Omental fat pad (tissue), 4 donors: Measurements from ENCODE around the gene CIAO1. TPM values are rescaled to one million over a fixed set of nuclear protein-coding genes. Genes with fewer than 3 reads are reported as not detected.
"Not testable (repeated sequence)": the region's sequence is repeated elsewhere in the genome, so short reads cannot be mapped to it uniquely, and the experiment has no call there.

Source experiments
- ATAC-seq: fragments of 150-250 bp; one replicate; pipeline ENCODE4 v1.9.1; 2016; ENCODE audit warnings: mild to moderate bottlenecking, moderate library complexity; ENCODE audit not compliant: low FRiP score
- DNase-seq: peaks from one replicate; pipeline ENCODE4 v3.0.0-alpha.2; 2019; ENCODE audit warnings: low spot score
- total RNA-seq, 4 donors: library from RNA; depleted of rRNA; stranded (reverse); fragments of >200 nt; gene quantifications; one replicate each; pipeline ENCODE4 v1.1.0, GENCODE V29; 2016
- TF ChIP-seq, protein P1 (sequence below), 3 donors: fragments of 450-650 bp; IDR thresholded peaks; one replicate each; pipeline ENCODE4 v1.5.1; 2016 to 2017; ENCODE audit warnings: antibody characterized with exemption in 3 of 3, mild to moderate bottlenecking in 3 of 3, moderate library complexity in 2 of 3

Gene CIAO1
- 100 to 1,000 TPM in 3 of 4 donors, 10 to 100 TPM in 1; 80.9 to 117 (median 105) TPM for total RNA-seq

DNA sequence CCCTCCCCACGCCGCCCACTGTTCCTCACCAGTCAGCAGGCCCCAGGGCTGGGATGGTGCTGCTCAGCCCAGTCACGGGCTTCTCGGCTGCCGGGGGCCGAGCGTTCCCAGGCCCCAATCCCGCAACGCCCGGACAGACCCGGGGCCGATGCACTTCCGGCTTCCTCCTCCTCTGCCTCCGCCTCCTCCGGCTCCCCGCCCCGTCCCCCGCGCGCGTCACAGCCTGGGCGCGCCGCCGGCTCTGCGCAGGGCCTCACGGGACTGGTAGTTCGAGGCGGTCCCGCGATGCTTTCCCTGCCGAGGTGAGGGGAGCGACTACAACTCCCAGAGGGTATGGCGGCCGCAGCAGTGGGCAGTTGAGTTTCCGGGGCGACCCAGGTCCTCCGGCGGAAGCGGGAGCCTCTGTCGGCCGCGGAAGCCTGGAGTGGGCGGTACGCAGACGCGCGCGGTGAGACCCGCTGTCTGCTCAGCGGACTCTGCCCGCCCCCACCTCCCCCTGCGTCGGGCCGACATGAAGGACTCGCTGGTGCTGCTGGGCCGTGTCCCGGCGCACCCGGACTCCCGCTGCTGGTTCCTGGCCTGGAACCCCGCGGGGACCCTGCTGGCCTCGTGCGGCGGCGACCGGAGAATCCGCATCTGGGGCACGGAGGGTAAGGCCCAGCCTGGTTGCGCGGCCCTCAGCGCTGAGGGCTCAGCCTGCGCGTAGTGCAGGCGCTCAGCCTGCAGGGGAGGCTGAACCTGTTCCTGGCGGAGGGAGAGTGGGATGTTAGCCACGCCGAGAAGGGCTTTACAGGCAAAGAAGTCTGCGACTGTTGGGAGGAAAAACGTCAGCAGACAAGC, at the start of gene CIAO1, which contains the start of gene TMEM127:
TSS of gene CIAO1 (plus strand) at position 386 of the 840 bp plus-strand sequence. CDS start at position 512, 126 bp downstream.
TSS of gene TMEM127 (minus strand) at position 158 of the 840 bp plus-strand sequence. CDS start 616 bp downstream, outside the sequence.
- DNase-seq (peak; percentile 83), ATAC-seq (peak; percentile 99)
- TF ChIP-seq, protein P1, sequence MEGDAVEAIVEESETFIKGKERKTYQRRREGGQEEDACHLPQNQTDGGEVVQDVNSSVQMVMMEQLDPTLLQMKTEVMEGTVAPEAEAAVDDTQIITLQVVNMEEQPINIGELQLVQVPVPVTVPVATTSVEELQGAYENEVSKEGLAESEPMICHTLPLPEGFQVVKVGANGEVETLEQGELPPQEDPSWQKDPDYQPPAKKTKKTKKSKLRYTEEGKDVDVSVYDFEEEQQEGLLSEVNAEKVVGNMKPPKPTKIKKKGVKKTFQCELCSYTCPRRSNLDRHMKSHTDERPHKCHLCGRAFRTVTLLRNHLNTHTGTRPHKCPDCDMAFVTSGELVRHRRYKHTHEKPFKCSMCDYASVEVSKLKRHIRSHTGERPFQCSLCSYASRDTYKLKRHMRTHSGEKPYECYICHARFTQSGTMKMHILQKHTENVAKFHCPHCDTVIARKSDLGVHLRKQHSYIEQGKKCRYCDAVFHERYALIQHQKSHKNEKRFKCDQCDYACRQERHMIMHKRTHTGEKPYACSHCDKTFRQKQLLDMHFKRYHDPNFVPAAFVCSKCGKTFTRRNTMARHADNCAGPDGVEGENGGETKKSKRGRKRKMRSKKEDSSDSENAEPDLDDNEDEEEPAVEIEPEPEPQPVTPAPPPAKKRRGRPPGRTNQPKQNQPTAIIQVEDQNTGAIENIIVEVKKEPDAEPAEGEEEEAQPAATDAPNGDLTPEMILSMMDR (IDR thresholded peaks at IDR 0.05), result peak in 1 of 3 donors; percentile 27

DNA sequence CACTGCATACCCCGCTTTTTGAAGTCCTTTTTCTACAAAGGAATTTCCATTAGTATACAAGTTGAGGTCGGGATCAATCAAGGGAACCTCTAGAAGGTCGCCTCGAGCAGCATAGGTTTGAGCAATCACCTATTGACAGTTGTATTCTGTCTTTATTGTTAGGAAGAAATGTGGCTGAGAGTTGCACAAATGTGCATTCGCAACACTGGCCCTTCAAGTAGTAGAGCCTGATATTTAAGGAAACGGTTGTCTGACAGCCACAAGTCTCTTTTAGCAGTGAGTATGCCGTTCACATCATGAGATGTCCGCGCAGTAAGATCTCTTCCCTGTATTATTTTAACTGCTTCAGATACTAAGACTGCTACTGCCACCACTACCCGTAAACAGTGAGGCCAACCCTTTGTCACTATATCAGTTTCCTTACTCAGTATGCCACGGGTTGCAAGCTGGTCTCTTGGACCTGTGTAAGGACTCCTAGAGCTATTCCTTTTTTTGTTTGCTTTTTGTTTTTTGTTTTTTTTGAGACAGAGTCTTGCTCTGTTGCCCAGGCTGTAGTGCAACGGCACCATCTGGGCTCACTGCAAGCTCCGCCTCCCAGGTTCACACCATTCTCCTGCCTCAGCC, 47.4 kb upstream of the CIAO1 start:
- ATAC-seq, result no peak
- no peak for DNase-seq
- TF ChIP-seq, protein P1 (IDR thresholded peaks at IDR 0.05), result no peak

DNA sequence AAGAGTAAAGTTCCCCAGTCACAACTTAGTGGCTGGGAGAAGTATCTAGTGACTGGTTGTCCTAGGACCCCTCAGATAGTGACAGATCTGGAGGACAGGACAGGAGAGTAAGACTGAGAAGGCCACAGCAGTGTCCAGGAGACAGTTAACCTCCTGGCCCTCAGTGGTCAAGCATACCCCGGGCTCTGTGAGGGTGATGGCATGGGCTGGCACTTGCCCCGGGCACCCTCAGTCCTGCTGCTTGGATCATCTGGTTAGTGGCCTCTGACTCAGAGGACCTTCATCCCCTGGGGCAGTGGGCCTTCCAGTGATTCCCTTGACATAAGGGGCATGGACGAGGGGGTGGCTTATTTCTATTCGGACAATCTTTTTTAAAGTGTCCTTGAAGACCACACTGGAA, 46.1 kb upstream of the CIAO1 start:
- not testable (repeated sequence) for DNase-seq, ATAC-seq

DNA sequence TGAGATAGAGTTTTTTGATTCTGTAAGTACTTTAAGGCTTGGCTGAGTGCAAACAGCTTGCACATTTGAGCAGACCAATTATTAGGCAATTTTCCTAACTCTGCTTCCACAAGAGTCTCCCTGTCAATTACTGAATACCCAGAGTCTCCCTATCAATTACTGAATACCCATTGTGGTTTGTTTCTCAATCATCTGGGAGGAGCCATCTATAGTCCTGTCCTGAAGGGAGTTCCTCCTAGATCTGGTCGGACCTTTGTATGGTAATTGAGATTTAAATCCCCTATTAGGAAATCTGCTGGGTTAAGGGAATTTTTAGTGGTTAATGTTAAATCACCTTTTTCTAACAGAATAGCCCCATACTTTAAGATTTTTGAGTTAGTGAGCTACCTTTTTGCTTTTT, 44.9 kb upstream of the CIAO1 start:
- not testable (repeated sequence) for ATAC-seq, DNase-seq

DNA sequence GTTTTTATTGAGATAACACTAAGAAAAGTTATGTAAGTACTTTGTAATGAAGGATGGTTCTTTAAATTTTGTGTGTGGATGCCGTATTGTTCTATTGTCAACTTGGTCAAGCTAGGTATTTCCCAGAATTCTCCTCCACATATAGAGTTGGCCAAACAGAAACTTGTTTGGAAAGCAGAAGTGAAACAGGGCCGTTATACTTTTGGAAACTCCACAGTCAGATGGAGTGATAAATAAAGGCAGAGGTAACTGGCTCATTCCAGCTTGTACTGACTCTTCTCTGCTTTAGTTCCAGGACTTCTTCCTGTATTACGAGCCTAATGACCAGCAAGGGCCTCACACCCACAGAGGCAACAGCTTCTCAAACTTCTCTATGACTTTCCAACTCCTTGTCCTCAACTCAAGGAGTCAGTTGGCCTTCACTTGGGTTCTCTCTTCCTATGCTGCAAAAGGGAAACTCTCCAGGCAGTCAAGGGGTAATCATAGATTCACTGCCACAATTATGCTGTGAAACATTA, 41.0 kb upstream of the CIAO1 start:
- TF ChIP-seq, protein P1 (IDR thresholded peaks at IDR 0.05), result no peak
- DNase-seq (no peak), ATAC-seq (no peak)

DNA sequence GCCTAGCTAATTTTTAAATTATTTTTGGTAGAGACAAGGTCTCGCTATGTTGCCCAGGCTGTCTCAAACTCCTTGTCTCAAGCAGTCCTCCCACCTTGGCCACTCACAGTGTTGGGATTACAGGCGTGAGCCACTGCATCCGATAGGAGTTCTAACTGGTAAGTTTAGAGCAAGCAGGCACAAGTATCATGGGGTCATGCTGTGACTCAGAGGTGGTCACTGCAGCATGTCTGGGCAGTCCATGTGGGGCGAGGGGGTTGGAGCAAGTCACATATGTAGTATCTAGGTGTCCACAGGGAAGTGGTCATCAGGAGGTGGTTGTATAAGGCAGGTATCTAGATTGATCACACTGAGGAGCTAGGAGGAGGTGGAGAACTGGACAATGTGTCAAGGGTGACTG, 34.7 kb upstream of the CIAO1 start:
- DNase-seq (no peak), ATAC-seq (no peak)
- TF ChIP-seq, protein P1 (IDR thresholded peaks at IDR 0.05), result no peak

DNA sequence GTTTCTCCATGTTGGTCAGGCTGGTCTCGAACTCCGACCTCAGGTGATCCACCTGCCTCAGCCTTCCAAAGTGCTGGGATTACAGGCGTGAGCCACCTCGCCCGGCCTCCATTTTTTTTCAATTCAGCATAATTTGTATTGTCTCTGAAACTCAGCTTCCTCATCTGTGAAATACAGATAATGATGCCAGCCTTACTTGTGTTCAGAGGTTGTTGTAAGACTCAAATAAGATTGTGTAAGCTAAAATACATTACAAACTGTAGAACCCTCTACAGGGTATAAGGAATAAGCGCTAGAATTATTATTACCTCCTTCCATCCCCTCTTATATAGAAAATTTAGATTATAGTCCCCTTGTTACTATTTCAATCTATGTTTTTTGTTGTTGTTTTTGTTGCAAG, 32.6 kb upstream of the CIAO1 start:
- no peak for ATAC-seq
- DNase-seq, result no peak
- TF ChIP-seq, protein P1 (IDR thresholded peaks at IDR 0.05), result no peak
